Smooth muscle cell (in vitro differentiated cells): ENCODE data around the gene TMEM128. TPM values are rescaled to one million over a fixed set of nuclear protein-coding genes. Genes with fewer than 3 reads are reported as not detected.
"Not testable (repeated sequence)": the region's sequence is repeated elsewhere in the genome, so short reads cannot be mapped to it uniquely, and the experiment has no call there.

ENCODE experiments used
- DNase-seq: peaks from one replicate; lab custom pipeline; 2025; ENCODE audit not compliant: unreplicated experiment; lab: John Stamatoyannopoulos, UW
- H2AFZ ChIP-seq: fragments of 200-600 bp; sonication (generic); 2 replicates; pipeline ENCODE4 v1.6.0; 2016; ENCODE audit warnings: antibody characterized with exemption, low read depth, mild to moderate bottlenecking
- H3F3A ChIP-seq: fragments of 200-600 bp; sonication (generic); 2 replicates; pipeline ENCODE4 v1.6.0; 2017; ENCODE audit warnings: antibody characterized with exemption, low read depth
- H3K27ac ChIP-seq: fragments of 200-600 bp; sonication (generic); 2 replicates; pipeline ENCODE4 v1.5.1; 2016; ENCODE audit warnings: low read depth, mild to moderate bottlenecking
- H3K27me3 ChIP-seq: fragments of 200-600 bp; sonication (generic); 2 replicates; pipeline ENCODE4 v1.6.1; 2016; ENCODE audit warnings: low read depth, mild to moderate bottlenecking
- H3K36me3 ChIP-seq: fragments of 200-600 bp; sonication (generic); 2 replicates; pipeline ENCODE4 v1.5.1; 2016; ENCODE audit warnings: low read depth
- H3K4me1 ChIP-seq: fragments of 200-600 bp; sonication (generic); 2 replicates; pipeline ENCODE4 v1.5.1; 2016; ENCODE audit warnings: low read depth
- H3K4me2 ChIP-seq: fragments of 200-600 bp; sonication (generic); 2 replicates; pipeline ENCODE4 v1.6.0; 2016; ENCODE audit warnings: mild to moderate bottlenecking
- H3K4me3 ChIP-seq: fragments of 200-600 bp; sonication (generic); 2 replicates; pipeline ENCODE4 v1.5.1; 2016; ENCODE audit warnings: mild to moderate bottlenecking
- H3K79me2 ChIP-seq: fragments of 200-600 bp; sonication (generic); 2 replicates; pipeline ENCODE4 v1.6.0; 2016; ENCODE audit warnings: low read depth, mild to moderate bottlenecking
- H3K9ac ChIP-seq: fragments of 200-600 bp; sonication (generic); 2 replicates; pipeline ENCODE4 v1.6.0; 2016; ENCODE audit warnings: low read depth
- H3K9me3 ChIP-seq: fragments of 200-600 bp; sonication (generic); replicated peaks from 2 replicates; pipeline ENCODE4 v1.5.1; 2016; ENCODE audit warnings: low read depth
- H4K20me1 ChIP-seq: fragments of 200-600 bp; sonication (generic); 2 replicates; pipeline ENCODE4 v1.6.0; 2016; ENCODE audit warnings: low read depth
- WGBS: methylation state at CpG from one replicate; pipeline ENCODE4 v1.1.7; 2016; ENCODE audit warnings: low lambda C conversion rate; 5-methylcytosine and 5-hydroxymethylcytosine counted together
- polyA plus RNA-seq: library from polyadenylated mRNA; unstranded; fragments of >200 nt; fragmentation: Nextera tagmentation; extraction: Ambion mirVana; gene quantifications from 2 replicates; pipeline ENCODE4 v1.2.1, GENCODE V29; 2016
- total RNA-seq: library from RNA; depleted of rRNA; stranded (reverse); fragments of >200 nt; gene quantifications from 2 replicates; pipeline ENCODE4 v1.2.3, GENCODE V29; 2014
- TF ChIP-seq, protein P1 (sequence below): fragments of 200-600 bp; sonication (generic); IDR thresholded peaks from 2 replicates; pipeline ENCODE4 v1.5.1; 2017; ENCODE audit warnings: borderline replicate concordance, mild to moderate bottlenecking, antibody characterized with exemption; ENCODE audit not compliant: insufficient read depth, poor library complexity, severe bottlenecking

TMEM128 gene
- total and polyA plus RNA-seq, 2 experiments from 2014 or later: 44.2 to 45.4 TPM

DNA sequence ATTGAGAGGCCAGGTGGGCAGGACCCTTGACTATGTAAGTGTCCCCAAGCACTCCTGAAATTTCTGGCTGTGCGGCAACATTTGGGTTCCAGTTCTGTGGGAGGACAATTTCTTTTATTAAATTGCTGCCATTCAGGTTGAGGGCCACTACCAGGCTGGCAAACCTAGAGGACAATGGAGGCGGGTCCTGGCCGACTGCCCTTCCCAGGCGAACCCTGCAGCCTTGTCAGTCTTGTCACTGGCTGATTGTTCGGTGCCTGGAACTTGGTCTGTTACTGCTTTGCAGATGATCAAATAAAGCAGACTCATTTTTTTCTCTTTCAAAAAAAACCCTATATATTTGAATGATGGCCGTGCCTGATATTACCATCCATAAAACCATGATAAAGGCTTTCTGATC lies 6.6 kb upstream of the TMEM128 start:
- Histone ChIP-seq H3K36me3 (no peaks in the 10 kb centered on the region), H3K4me1 (no peaks in the 10 kb centered on the region), H3K4me3 (no peak overlapping the region), H3F3A (no peaks in the 10 kb centered on the region), H3K27me3 (peaks cover 18% of the 10 kb centered on the region), H3K9me3 (no peaks in the 10 kb centered on the region), H4K20me1 (no peaks in the 10 kb centered on the region), H2AFZ (no peak overlapping the region), H3K9ac (no peak overlapping the region), H3K27ac (no peak overlapping the region), H3K4me2 (no peak overlapping the region), H3K79me2 (no peaks in the 10 kb centered on the region)
- TF ChIP-seq, protein P1, sequence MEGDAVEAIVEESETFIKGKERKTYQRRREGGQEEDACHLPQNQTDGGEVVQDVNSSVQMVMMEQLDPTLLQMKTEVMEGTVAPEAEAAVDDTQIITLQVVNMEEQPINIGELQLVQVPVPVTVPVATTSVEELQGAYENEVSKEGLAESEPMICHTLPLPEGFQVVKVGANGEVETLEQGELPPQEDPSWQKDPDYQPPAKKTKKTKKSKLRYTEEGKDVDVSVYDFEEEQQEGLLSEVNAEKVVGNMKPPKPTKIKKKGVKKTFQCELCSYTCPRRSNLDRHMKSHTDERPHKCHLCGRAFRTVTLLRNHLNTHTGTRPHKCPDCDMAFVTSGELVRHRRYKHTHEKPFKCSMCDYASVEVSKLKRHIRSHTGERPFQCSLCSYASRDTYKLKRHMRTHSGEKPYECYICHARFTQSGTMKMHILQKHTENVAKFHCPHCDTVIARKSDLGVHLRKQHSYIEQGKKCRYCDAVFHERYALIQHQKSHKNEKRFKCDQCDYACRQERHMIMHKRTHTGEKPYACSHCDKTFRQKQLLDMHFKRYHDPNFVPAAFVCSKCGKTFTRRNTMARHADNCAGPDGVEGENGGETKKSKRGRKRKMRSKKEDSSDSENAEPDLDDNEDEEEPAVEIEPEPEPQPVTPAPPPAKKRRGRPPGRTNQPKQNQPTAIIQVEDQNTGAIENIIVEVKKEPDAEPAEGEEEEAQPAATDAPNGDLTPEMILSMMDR: no peak
- WGBS: 92% methylated on average over 6 of the region's 6 CpGs
- DNase-seq: no peak

DNA sequence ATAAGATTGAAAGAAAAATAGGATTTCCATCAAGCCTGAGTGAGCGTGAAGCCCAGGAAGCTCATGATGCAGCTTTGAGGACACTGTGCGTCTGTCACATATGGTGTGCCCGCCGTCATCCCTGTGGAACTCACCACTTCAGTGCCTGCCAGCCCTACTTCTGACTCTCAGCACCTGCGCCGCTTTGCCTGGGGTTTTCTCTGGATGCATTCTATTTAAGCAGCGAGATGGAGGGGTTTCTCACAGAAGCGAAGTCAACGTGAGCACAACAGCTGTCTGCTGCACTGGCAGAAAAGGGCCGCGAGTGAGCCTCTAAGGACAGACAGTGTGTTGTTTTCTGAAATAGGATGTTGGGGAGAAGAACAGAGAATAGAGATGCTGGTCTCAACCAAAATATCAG lies 6.2 kb upstream of the TMEM128 start:
- Histone ChIP-seq H3K9me3 (no peaks in the 10 kb centered on the region), H2AFZ (no peak overlapping the region), H4K20me1 (no peaks in the 10 kb centered on the region), H3K4me2 (no peak overlapping the region), H3K27ac (no peak overlapping the region), H3K4me1 (no peaks in the 10 kb centered on the region), H3K36me3 (no peaks in the 10 kb centered on the region), H3K79me2 (no peaks in the 10 kb centered on the region), H3K9ac (no peak overlapping the region), H3K27me3 (peaks cover 18% of the 10 kb centered on the region), H3F3A (no peaks in the 10 kb centered on the region), H3K4me3 (no peak overlapping the region)
- 88% methylated on average over 11 of the region's 11 CpGs for WGBS
- DNase-seq: no peak
- TF ChIP-seq, protein P1: no peak

DNA sequence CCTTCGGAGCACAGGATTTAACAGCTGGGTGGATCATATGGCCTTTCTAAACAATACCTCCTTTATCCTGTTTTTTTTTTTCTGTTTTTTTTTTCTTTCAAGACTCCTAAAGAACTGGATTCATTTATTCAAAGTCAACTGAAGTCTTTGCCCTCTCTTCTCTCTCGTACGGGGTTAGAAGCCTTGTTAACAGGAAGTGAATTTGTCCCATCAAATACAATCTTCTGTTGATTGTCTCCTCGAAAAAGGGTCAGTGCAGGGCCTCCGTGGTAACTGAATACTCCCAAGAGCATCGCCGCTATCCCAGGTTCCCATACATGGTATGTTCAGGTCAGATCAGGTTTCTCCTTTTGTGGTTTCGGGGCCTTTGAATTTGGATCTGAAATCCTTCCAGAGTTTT lies 1.8 kb upstream of the TMEM128 start:
- Histone ChIP-seq H3K4me2 (no peak overlapping the region), H3F3A (no peaks in the 10 kb centered on the region), H4K20me1 (no peaks in the 10 kb centered on the region), H3K79me2 (peaks cover 14% of the 10 kb centered on the region), H2AFZ (no peak overlapping the region), H3K27ac (no peak overlapping the region), H3K9me3 (no peaks in the 10 kb centered on the region), H3K27me3 (peaks cover 8% of the 10 kb centered on the region), H3K9ac (no peak overlapping the region), H3K4me3 (no peak overlapping the region), H3K36me3 (no peaks in the 10 kb centered on the region), H3K4me1 (peaks cover 13% of the 10 kb centered on the region)
- 94% methylated on average over 8 of the region's 8 CpGs for WGBS
- no peak for DNase-seq
- TF ChIP-seq, protein P1: no peak

DNA sequence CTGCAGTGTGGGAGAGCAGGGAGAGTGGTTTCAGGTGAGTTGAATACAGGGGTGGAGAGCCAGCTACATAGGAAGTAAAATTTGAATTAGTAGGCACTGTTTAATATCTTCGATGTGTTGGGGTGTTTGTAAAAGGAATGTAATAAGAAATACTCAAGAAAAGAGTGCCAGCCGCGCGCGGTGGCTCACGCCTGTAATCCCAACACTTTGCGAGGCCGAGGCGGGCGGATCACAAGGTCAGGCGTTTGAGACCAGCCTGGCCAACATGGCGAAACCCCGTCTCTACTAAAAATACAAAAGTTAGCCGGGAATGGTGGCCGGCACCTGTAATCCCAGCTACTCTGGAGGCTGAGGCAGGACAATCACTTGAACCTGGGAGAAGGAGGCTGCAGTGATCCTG lies 1.3 kb upstream of the TMEM128 start:
- H3K27ac ChIP-seq, H3K9ac ChIP-seq, H3K36me3 ChIP-seq, H3K4me2 ChIP-seq, H3K27me3 ChIP-seq, H3K9me3 ChIP-seq, H3F3A ChIP-seq, H2AFZ ChIP-seq, H4K20me1 ChIP-seq, DNase-seq: not testable (repeated sequence)
- H3K4me1 ChIP-seq: peaks cover 13% of the 10 kb centered on the region
- 97% methylated on average over 15 of the region's 15 CpGs for WGBS
- peak overlapping the region; percentile 94 for H3K4me3 ChIP-seq
- peaks cover 14% of the 10 kb centered on the region for H3K79me2 ChIP-seq
